Natural killer cell (primary cell): Measurements from ENCODE around the gene SLC6A1. TPM values are rescaled to one million over a fixed set of nuclear protein-coding genes. Genes with fewer than 3 reads are reported as not detected.

Source experiments
- ATAC-seq, 3 donors: fragments of 150-1000 bp in 2 of 3; fragments of 200-7000 bp in 1 of 3; cut with Tn5 transposase; 1 replicate in 1 of 3; 2 replicates in 2 of 3; pipeline ENCODE4 v1.10.0; 2021; ENCODE audit warnings: mild to moderate bottlenecking in 2 of 3, moderate library complexity in 2 of 3
- DNase-seq, 2 donors: peaks; one replicate each; pipeline versions ENCODE4 v3.0.0 to v3.0.0-alpha.2; 2013 to 2021; ENCODE audit warnings: mixed read lengths in 1 of 2
- H3K27ac ChIP-seq: one replicate; pipeline ENCODE4 v1.5.1; 2013; ENCODE audit warnings: mild to moderate bottlenecking, low read length
- H3K27me3 ChIP-seq: one replicate; pipeline ENCODE4 v1.6.1; 2013; ENCODE audit warnings: low read length; ENCODE audit not compliant: control insufficient read depth, insufficient read depth
- H3K36me3 ChIP-seq: one replicate; pipeline ENCODE4 v1.6.1; 2013; ENCODE audit warnings: low read length; ENCODE audit not compliant: control insufficient read depth, insufficient read depth
- H3K4me1 ChIP-seq: one replicate; pipeline ENCODE4 v1.6.1; 2013; ENCODE audit warnings: low read length; ENCODE audit not compliant: control insufficient read depth, insufficient read depth
- H3K4me3 ChIP-seq: one replicate; pipeline ENCODE4 v1.5.1; 2013; ENCODE audit warnings: low read length
- H3K9me3 ChIP-seq: one replicate; pipeline ENCODE4 v1.6.1; 2013; ENCODE audit warnings: low read length; ENCODE audit not compliant: control insufficient read depth, insufficient read depth
- H3K27ac Mint-ChIP-seq, 2 donors: one replicate each; pipeline ENCODE4 v1.8.0; 2022; ENCODE audit warnings: mild to moderate bottlenecking in 2 of 2, mixed read lengths in 2 of 2, moderate library complexity in 1 of 2
- H3K27me3 Mint-ChIP-seq, 2 donors: one replicate each; pipeline ENCODE4 v1.8.0; 2022; ENCODE audit warnings: low read depth in 2 of 2, mixed read lengths in 2 of 2
- H3K36me3 Mint-ChIP-seq: one replicate; pipeline ENCODE4 v1.8.0; 2022; ENCODE audit warnings: mixed read lengths
- H3K4me1 Mint-ChIP-seq, 2 donors: one replicate each; pipeline ENCODE4 v1.8.0; 2022; ENCODE audit warnings: mixed read lengths in 2 of 2
- H3K4me3 Mint-ChIP-seq: one replicate; pipeline ENCODE4 v1.8.0; 2022; ENCODE audit warnings: mild to moderate bottlenecking, moderate library complexity, mixed read lengths
- H3K9me3 Mint-ChIP-seq, 2 donors: one replicate each; pipeline ENCODE4 v1.8.0; 2022; ENCODE audit warnings: mixed read lengths in 2 of 2
- CTCF ChIP-seq: fragments of 200-600 bp; IDR thresholded peaks from one replicate; pipeline ENCODE4 v1.8.0; 2022; ENCODE audit warnings: antibody characterized with exemption
- WGBS: methylation state at CpG from one replicate; pipeline ENCODE4 v1.1.7; 2013; ENCODE audit warnings: missing lambda C conversion rate; ENCODE audit not compliant: insufficient coverage; 5-methylcytosine and 5-hydroxymethylcytosine counted together
- intact Hi-C: fragments of 100-400 bp; cut with micrococcal nuclease; formaldehyde crosslinking; loops from one replicate; pipeline ENCODE4 v1.14.2; 2022
- total RNA-seq, 4 donors: library from RNA; stranded (reverse); fragments of 120-200 nt in 1 of 4; gene quantifications; one replicate each; pipeline versions ENCODE4 v1.2.3 to v1.2.4, GENCODE V29; 2013 to 2022

Gene SLC6A1
- total RNA-seq, 3 donors from 2014 or later (not counting 1 experiment from before 2014, with no cell fraction given), result not detected

GRCh38 chr3:10988991-10989484 lies 3.5 kb upstream of the SLC6A1 start:
- no peaks in the 10 kb centered on the region for H3K36me3 Mint-ChIP-seq
- WGBS, result 79% methylated on average over 7 of the region's 7 CpGs

GRCh38 chr3:10992943-10993728 lies 588 bp downstream of the SLC6A1 start:
- Mint-ChIP-seq H3K4me1 (peaks cover 6 to 12% of the 10 kb centered on the region in 2 donors), H3K27me3 (peaks cover 45 to 69% of the 10 kb centered on the region in 2 donors), H3K9me3 (no peaks in the 10 kb centered on the region), H3K27ac (no peak overlapping the region), H3K4me3 (no peak overlapping the region), H3K36me3 (no peaks in the 10 kb centered on the region)
- no peak for TF ChIP-seq CTCF
- ATAC-seq (no peak), DNase-seq (no peak)
- peaks cover 3% of the 10 kb centered on the region for H3K27me3 ChIP-seq
- H3K9me3 ChIP-seq, result no peaks in the 10 kb centered on the region
- no peaks in the 10 kb centered on the region for H3K4me1 ChIP-seq
- no peak overlapping the region for H3K27ac ChIP-seq
- intact Hi-C loops, result no loop called here
- H3K4me3 ChIP-seq, result no peak overlapping the region
- H3K36me3 ChIP-seq, result no peaks in the 10 kb centered on the region
- 9% methylated on average over 69 of the region's 69 CpGs for WGBS

More at GRCh38 chr3:10988991-10989484, 3.5 kb upstream of the SLC6A1 start:
- TF ChIP-seq CTCF, result no peak
- DNase-seq, result no peak
- ATAC-seq, result no peak
- Histone ChIP-seq H3K36me3 (no peaks in the 10 kb centered on the region), H3K4me3 (no peak overlapping the region), H3K27ac (no peak overlapping the region), H3K27me3 (peaks cover 3% of the 10 kb centered on the region), H3K9me3 (no peaks in the 10 kb centered on the region), H3K4me1 (no peaks in the 10 kb centered on the region)
- Mint-ChIP-seq H3K9me3 (no peaks in the 10 kb centered on the region), H3K4me1 (peaks cover 6 to 12% of the 10 kb centered on the region in 2 donors), H3K27me3 (peaks cover 31 to 45% of the 10 kb centered on the region in 2 donors), H3K27ac (no peak overlapping the region), H3K4me3 (no peak overlapping the region)
- intact Hi-C loops, result no loop called here

DNA sequence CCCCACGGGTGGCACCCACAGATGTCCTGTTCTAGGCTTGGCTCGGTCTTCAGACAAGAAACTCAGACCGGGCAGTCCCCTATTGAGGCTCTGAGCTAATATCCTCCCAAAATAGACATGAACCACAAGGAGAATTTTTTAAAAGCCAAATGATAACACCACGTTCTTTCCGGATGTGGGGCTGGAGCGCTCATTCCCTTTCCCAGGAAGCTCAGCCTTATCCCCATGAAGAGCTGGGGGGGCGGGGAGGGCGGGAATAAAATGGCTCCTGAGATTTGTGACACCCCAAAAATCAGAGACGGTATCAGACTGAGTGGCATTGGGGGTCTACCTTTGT lies 1.1 kb downstream of the SLC6A1 start:
- DNase-seq (no peak), ATAC-seq (no peak)
- no peaks in the 10 kb centered on the region for H3K9me3 ChIP-seq
- no peak overlapping the region for H3K4me3 ChIP-seq
- Mint-ChIP-seq H3K27ac (no peak overlapping the region), H3K4me3 (no peak overlapping the region), H3K9me3 (no peaks in the 10 kb centered on the region), H3K4me1 (peaks cover 6 to 12% of the 10 kb centered on the region in 2 donors), H3K36me3 (no peaks in the 10 kb centered on the region), H3K27me3 (peaks cover 45 to 69% of the 10 kb centered on the region in 2 donors)
- no peaks in the 10 kb centered on the region for H3K36me3 ChIP-seq
- WGBS, result 13% methylated on average over 7 of the region's 9 CpGs
- H3K4me1 ChIP-seq, result no peaks in the 10 kb centered on the region
- H3K27me3 ChIP-seq, result peaks cover 3% of the 10 kb centered on the region
- intact Hi-C loops, result no loop called here
- TF ChIP-seq CTCF, result no peak
- H3K27ac ChIP-seq, result no peak overlapping the region
